Nephron progenitor cell (in vitro differentiated cells): ENCODE data around the gene FHL2.
A peak's percentile ranks its signal among the peaks of the same experiment; 100 is the strongest.

ENCODE experiments used
- DNase-seq: peaks from one replicate; pipeline ENCODE4 v3.0.0; 2021
- H3K27ac Mint-ChIP-seq: 2 replicates; pipeline ENCODE4 v1.8.0; 2021; ENCODE audit warnings: mild to moderate bottlenecking, moderate library complexity, mixed read lengths
- H3K27me3 Mint-ChIP-seq: 2 replicates; pipeline ENCODE4 v1.8.0; 2021; ENCODE audit warnings: mild to moderate bottlenecking, low read depth, mixed read lengths; ENCODE audit not compliant: poor library complexity
- H3K36me3 Mint-ChIP-seq: 2 replicates; pipeline ENCODE4 v1.8.0; 2021; ENCODE audit warnings: low read depth, mixed read lengths
- H3K4me1 Mint-ChIP-seq: 2 replicates; pipeline ENCODE4 v1.8.0; 2021; ENCODE audit warnings: mixed read lengths
- H3K4me3 Mint-ChIP-seq: 2 replicates; pipeline ENCODE4 v1.8.0; 2021; ENCODE audit warnings: mild to moderate bottlenecking, moderate library complexity, mixed read lengths
- H3K9me3 Mint-ChIP-seq: 2 replicates; pipeline ENCODE4 v1.8.0; 2021; ENCODE audit warnings: mild to moderate bottlenecking, moderate library complexity, mixed read lengths
- CTCF ChIP-seq: fragments of 200-600 bp; sonication (generic); IDR thresholded peaks from 2 replicates; pipeline ENCODE4 v1.5.0; 2021; ENCODE audit warnings: antibody characterized with exemption

Gene FHL2

GRCh38 chr2:105358593-105358992, 40.3 kb downstream of the FHL2 start:
- Mint-ChIP-seq H3K36me3 (peaks cover 72% of the 10 kb centered on the region), H3K9me3 (peaks cover 17% of the 10 kb centered on the region), H3K4me3 (no peak overlapping the region), H3K4me1 (no peaks in the 10 kb centered on the region), H3K27me3 (peaks cover 3% of the 10 kb centered on the region), H3K27ac (no peak overlapping the region)
- no peak for TF ChIP-seq CTCF
- DNase-seq, result no peak

- H3K36me3 Mint-ChIP-seq, result peaks cover 84% of the 10 kb centered on the region
- no peak overlapping the region for H3K27ac Mint-ChIP-seq
- H3K4me1 Mint-ChIP-seq, result no peaks in the 10 kb centered on the region
- no peaks in the 10 kb centered on the region for H3K27me3 Mint-ChIP-seq
- no peak for DNase-seq
- no peak overlapping the region for H3K4me3 Mint-ChIP-seq
- TF ChIP-seq CTCF, result no peak
- peaks cover 17% of the 10 kb centered on the region for H3K9me3 Mint-ChIP-seq
Observed at GRCh38 chr2:105357122-105357521, 41.7 kb downstream of the FHL2 start.

- H3K9me3 Mint-ChIP-seq, result no peaks in the 10 kb centered on the region
- H3K27ac Mint-ChIP-seq, result no peak overlapping the region
- no peak for DNase-seq
- H3K4me3 Mint-ChIP-seq, result no peak overlapping the region
- H3K4me1 Mint-ChIP-seq, result no peaks in the 10 kb centered on the region
- H3K27me3 Mint-ChIP-seq, result no peaks in the 10 kb centered on the region
- peak; percentile 28 for TF ChIP-seq CTCF
- H3K36me3 Mint-ChIP-seq, result peaks cover 39% of the 10 kb centered on the region
Observed at GRCh38 chr2:105344704-105345345, 54.0 kb downstream of the FHL2 start.

GRCh38 chr2:105339414-105339813, 59.4 kb downstream of the FHL2 start:
- no peak for DNase-seq
- Mint-ChIP-seq H3K27ac (no peak overlapping the region), H3K36me3 (peaks cover 22% of the 10 kb centered on the region), H3K4me1 (peaks cover 31% of the 10 kb centered on the region), H3K27me3 (no peaks in the 10 kb centered on the region), H3K9me3 (no peaks in the 10 kb centered on the region), H3K4me3 (peak overlapping the region; percentile 96)
- no peak for TF ChIP-seq CTCF

GRCh38 chr2:105338020-105338385, 60.8 kb downstream of the FHL2 start:
- no peaks in the 10 kb centered on the region for H3K27me3 Mint-ChIP-seq
- H3K4me3 Mint-ChIP-seq, result peak overlapping the region; percentile 96
- TF ChIP-seq CTCF, result no peak
- H3K36me3 Mint-ChIP-seq, result peaks cover 16% of the 10 kb centered on the region
- H3K4me1 Mint-ChIP-seq, result peaks cover 31% of the 10 kb centered on the region
- DNase-seq, result no peak
- no peaks in the 10 kb centered on the region for H3K9me3 Mint-ChIP-seq
- H3K27ac Mint-ChIP-seq, result peak overlapping the region; percentile 93
